Measurements from ENCODE around the gene DGLUCY.
"Not testable (repeated sequence)": the region's sequence is repeated elsewhere in the genome, so short reads cannot be mapped to it uniquely, and the experiment has no call there.

DGLUCY gene

GRCh38 chr14:91108941-91109611 lies 4.8 kb upstream of the DGLUCY start:
- DNase-seq (ENCODE audit: low read depth in 3 of 3): no peak

GRCh38 chr14:91111443-91111842 lies 2.4 kb upstream of the DGLUCY start:
- no peak for DNase-seq (ENCODE audit: low read depth in 3 of 3)

- no peak for DNase-seq (ENCODE audit: low read depth in 3 of 3)
Observed at GRCh38 chr14:91112194-91112593, 1.7 kb upstream of the DGLUCY start.

GRCh38 chr14:91114079-91115065 lies 499 bp downstream of the DGLUCY start:
- peak; percentile 28 to 61 (median 56) for DNase-seq (ENCODE audit: low read depth in 3 of 3)

GRCh38 chr14:91115986-91116770 lies 2.3 kb downstream of the DGLUCY start:
- no peak for DNase-seq (ENCODE audit: low read depth in 3 of 3)

GRCh38 chr14:91116913-91117588 lies 3.2 kb downstream of the DGLUCY start:
- no peak for DNase-seq (ENCODE audit: low read depth in 3 of 3)

GRCh38 chr14:91117960-91118359 lies 4.1 kb downstream of the DGLUCY start:
- no peak for DNase-seq (ENCODE audit: low read depth in 3 of 3)

GRCh38 chr14:91118511-91119068 lies 4.7 kb downstream of the DGLUCY start:
- no peak for DNase-seq (ENCODE audit: low read depth in 3 of 3)

- no peak for DNase-seq (ENCODE audit: low read depth in 3 of 3)
Observed at GRCh38 chr14:91119556-91120311, 5.9 kb downstream of the DGLUCY start.

GRCh38 chr14:91123201-91123600 lies 9.3 kb downstream of the DGLUCY start:
- DNase-seq (ENCODE audit: low read depth in 3 of 3): no peak

- DNase-seq (ENCODE audit: low read depth in 3 of 3): not testable (repeated sequence)
Observed at GRCh38 chr14:91124406-91125270, 10.8 kb downstream of the DGLUCY start.

GRCh38 chr14:91125271-91125660 lies 11.4 kb downstream of the DGLUCY start:
- no peak for DNase-seq (ENCODE audit: low read depth in 3 of 3)

GRCh38 chr14:91125801-91126200 lies 11.9 kb downstream of the DGLUCY start:
- DNase-seq (ENCODE audit: low read depth in 3 of 3): no peak

GRCh38 chr14:91126761-91127160 lies 12.9 kb downstream of the DGLUCY start:
- no peak for DNase-seq (ENCODE audit: low read depth in 3 of 3)

- DNase-seq (ENCODE audit: low read depth in 3 of 3): no peak
Observed at GRCh38 chr14:91127401-91127801, 13.5 kb downstream of the DGLUCY start.

GRCh38 chr14:91127924-91128323 lies 14.1 kb downstream of the DGLUCY start:
- DNase-seq (ENCODE audit: low read depth in 3 of 3): no peak

GRCh38 chr14:91128699-91129098 lies 14.8 kb downstream of the DGLUCY start:
- no peak for DNase-seq (ENCODE audit: low read depth in 3 of 3)

- DNase-seq (ENCODE audit: low read depth in 3 of 3): no peak
Observed at GRCh38 chr14:91129261-91129660, 15.4 kb downstream of the DGLUCY start.

- DNase-seq (ENCODE audit: low read depth in 3 of 3): no peak
Observed at GRCh38 chr14:91135039-91135438, 21.2 kb downstream of the DGLUCY start.

Measured in stimulated activated CD4-positive, alpha-beta T cell treated with anti-CD3 and anti-CD28 coated beads, TNF-alpha, amount 100 ng/mL, for 24 hours (primary cell).